ENCODE results near the gene CNPY3. TPM values are rescaled to one million over a fixed set of nuclear protein-coding genes. Genes with fewer than 3 reads are reported as not detected.

The CNPY3 gene
- total RNA-seq, 1 experiment from 2014 or later, result 56.0 TPM

- no peak for DNase-seq
- no peak overlapping the region for H3T11ph ChIP-seq (ENCODE audit: low read length)
- no peak overlapping the region for H3K14ac ChIP-seq (ENCODE audit: insufficient read depth, low read length)
- H3K23me2 ChIP-seq (ENCODE audit: insufficient read length, low read depth, low read length, poor library complexity, severe bottlenecking), result no peaks in the 10 kb centered on the region
- peaks cover 3 to 18% (median 13%) of the 10 kb centered on the region in 3 experiments; a peak in 5 of 7 replicates for H3K36me3 Mint-ChIP-seq (ENCODE audit: insufficient read depth in 1 of 3, low read depth in 3 of 3)
- no peak overlapping the region for H3K27ac ChIP-seq (ENCODE audit: insufficient read length, low read depth, low read length)
- WGBS (ENCODE audit: extremely low coverage, insufficient read length, low lambda C conversion rate), result no CpG with 5 or more reads among the region's 3 CpGs
- H3K4ac ChIP-seq (ENCODE audit: low read depth, low read length), result no peak overlapping the region
- no peaks in the 10 kb centered on the region for H3K27me3 ChIP-seq (ENCODE audit: insufficient read depth, low read length)
- peaks cover 0 to under 1% of the 10 kb centered on the region in 2 experiments; a peak in 2 of 4 replicates for H3K4me1 Mint-ChIP-seq
- H2BK120ac ChIP-seq (ENCODE audit: low read depth, low read length, poor library complexity, severe bottlenecking), result no peak overlapping the region
- no peak overlapping the region for H3K56ac ChIP-seq (ENCODE audit: insufficient read length, low read depth, low read length)
- no peak overlapping the region for H4K5ac ChIP-seq (ENCODE audit: insufficient read length, low read depth, low read length)
- no peaks in the 10 kb centered on the region for H3K9me3 Mint-ChIP-seq
- no peaks in the 10 kb centered on the region for H3K9me3 ChIP-seq (ENCODE audit: control insufficient read depth, low read depth, low read length)
- no peak overlapping the region for H3K4me3 Mint-ChIP-seq
- H2BK15ac ChIP-seq (ENCODE audit: low read depth, low read length), result no peak overlapping the region
- no peak overlapping the region for H3K27ac Mint-ChIP-seq
- no peaks in the 10 kb centered on the region for H4K20me1 ChIP-seq (ENCODE audit: control insufficient read depth, insufficient read depth, insufficient read length)
- no peak overlapping the region for H2BK20ac ChIP-seq (ENCODE audit: low read depth, low read length, poor library complexity, severe bottlenecking)
- H3K4me2 ChIP-seq (ENCODE audit: insufficient read depth, insufficient read length, low read length), result no peak overlapping the region
- no peak overlapping the region for H4K91ac ChIP-seq (ENCODE audit: insufficient read length, low read depth, low read length)
- no peaks in the 10 kb centered on the region for H3K79me2 ChIP-seq (ENCODE audit: insufficient read depth, low read length)
- H3K23ac ChIP-seq (ENCODE audit: insufficient read length, low read depth, low read length), result no peak overlapping the region
- H2BK5ac ChIP-seq (ENCODE audit: insufficient read length, low read length), result no peak overlapping the region
- no peaks in the 10 kb centered on the region for H3K79me1 ChIP-seq (ENCODE audit: insufficient read depth, low read depth, low read length, poor library complexity, severe bottlenecking)
- H3K9ac ChIP-seq (ENCODE audit: extremely low read depth, insufficient read length, low read length), result no peak overlapping the region
- no peak for TF ChIP-seq CTCF (conservative IDR thresholded peaks at IDR 0.05)
- H3K27me3 Mint-ChIP-seq (ENCODE audit: low read depth), result no peaks in the 10 kb centered on the region
- no peak overlapping the region for H2AFZ ChIP-seq (ENCODE audit: low read length)
- H4K8ac ChIP-seq (replicated peaks; ENCODE audit: insufficient read length, low read depth, low read length), result no peak overlapping the region
- no peak overlapping the region for H2AK5ac ChIP-seq (ENCODE audit: insufficient read length, low read length)
- no peak overlapping the region for H2BK12ac ChIP-seq (ENCODE audit: insufficient read length, low read depth, low read length)
- no peaks in the 10 kb centered on the region for H3K4me1 ChIP-seq (ENCODE audit: insufficient read depth, low read length)
- no peak overlapping the region for H3K18ac ChIP-seq (ENCODE audit: insufficient read length, low read depth, low read length)
Observed at GRCh38 chr6:42971746-42972327, 42.6 kb downstream of the CNPY3 start.

Measured in H9 (cell line).